ENCODE results near the gene PCDH9.

PCDH9 gene

DNA sequence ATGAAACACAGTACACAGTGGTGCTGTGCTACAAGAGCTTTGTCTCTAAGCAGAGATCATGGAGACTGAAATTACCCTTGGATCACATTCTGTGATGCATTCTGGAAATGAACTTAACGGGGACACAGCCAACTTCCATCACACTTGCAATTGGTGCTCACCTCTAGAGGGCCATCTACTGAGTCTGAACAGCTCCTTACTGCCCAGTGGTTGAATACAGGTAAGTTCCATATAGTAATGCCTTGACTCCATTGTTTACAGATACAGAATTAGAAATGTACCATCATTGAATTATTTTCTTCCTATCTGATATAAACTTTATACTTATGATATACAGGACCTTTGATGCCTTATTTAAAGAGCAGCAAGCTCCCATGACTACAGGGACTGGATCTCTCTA is 686.4 kb downstream of the PCDH9 start:
- DNase-seq (ENCODE audit: low read depth in 3 of 3, low spot score in 1 of 3): no peak

DNA sequence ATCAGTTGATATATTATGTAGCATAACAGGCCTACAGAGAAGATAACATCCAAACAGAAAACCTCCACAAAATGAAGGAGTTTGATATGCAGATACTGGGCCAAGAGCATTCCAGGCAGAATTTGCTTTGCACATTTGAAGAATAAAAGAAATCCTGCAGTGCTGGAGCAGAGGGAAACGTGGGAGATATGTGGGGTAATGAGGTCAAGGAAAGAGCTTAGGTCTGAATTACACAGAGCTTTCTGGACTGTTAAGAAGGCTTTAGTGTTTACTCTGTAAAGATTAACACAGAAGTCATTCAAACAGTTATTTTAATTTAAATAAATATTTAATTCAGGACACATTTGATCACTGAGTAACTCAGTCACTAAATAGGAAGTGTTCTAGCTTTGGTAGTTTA is 692.7 kb downstream of the PCDH9 start:
- DNase-seq (ENCODE audit: low read depth in 3 of 3, low spot score in 1 of 3): no peak

DNA sequence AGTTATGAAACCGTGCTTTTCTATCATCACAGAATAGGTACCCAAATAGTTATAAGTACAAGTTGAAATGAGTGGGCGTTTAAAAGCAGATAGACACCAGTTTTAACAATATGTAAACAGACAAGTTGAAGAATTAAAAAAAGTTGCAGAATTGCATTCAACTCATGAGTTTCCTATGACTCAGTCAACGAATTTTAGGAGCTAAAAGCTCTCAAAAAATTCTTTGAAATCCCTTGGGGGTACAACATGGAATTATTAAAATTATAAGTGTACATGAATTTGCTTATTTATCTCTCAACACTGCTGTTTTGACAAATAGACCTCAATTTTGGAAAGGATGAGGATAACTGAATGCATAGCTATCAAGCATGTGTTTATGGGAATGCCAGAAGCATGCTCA is 693.4 kb downstream of the PCDH9 start:
- no peak for DNase-seq (ENCODE audit: low read depth in 3 of 3, low spot score in 1 of 3)

GRCh38 chr13:66534561-66534960 is 695.6 kb downstream of the PCDH9 start:
- no peak for DNase-seq (ENCODE audit: low read depth in 3 of 3, low spot score in 1 of 3)

DNA sequence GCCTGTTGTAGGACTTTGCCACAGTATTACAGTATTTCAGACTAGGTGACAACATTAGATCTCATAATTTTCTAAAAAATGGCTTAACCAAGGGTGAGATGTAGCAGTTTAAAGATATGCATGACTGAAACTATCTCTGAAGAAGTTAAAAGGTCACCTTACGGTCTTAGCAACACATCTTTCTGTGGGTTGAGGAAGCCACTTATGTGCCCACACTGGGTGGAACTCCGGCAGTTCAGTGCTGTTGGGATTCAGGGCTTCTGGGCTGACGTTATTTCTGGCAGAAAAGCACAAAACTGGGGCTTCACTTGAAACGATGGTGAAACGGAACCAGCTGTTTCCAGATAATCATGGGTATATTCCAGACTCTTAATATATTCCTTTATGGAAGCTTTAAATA is 697.3 kb downstream of the PCDH9 start:
- no peak for DNase-seq (ENCODE audit: low read depth in 3 of 3, low spot score in 1 of 3)

DNA sequence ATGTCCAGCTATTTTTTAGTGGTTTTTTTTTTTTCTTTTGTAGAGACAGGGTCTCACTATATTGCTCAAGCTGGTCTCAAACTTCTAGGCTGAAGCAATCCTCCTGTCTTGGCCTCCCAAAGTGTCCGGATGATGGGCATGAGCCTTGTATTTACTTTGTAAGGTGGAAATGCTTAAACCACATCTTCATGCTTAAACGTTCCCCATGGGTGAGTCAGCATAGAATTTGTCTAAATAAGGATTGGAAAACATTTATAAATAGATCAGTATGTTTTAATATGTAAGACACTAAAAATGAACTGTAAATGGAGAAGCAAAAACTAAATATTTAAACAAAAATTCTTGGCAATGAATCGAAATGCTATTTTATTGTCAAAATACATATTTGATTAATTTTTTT is 698.0 kb downstream of the PCDH9 start:
- DNase-seq (ENCODE audit: low read depth in 3 of 3, low spot score in 1 of 3): no peak

GRCh38 chr13:66530686-66531085 is 699.5 kb downstream of the PCDH9 start:
- DNase-seq (ENCODE audit: low read depth in 3 of 3, low spot score in 1 of 3): no peak

DNA sequence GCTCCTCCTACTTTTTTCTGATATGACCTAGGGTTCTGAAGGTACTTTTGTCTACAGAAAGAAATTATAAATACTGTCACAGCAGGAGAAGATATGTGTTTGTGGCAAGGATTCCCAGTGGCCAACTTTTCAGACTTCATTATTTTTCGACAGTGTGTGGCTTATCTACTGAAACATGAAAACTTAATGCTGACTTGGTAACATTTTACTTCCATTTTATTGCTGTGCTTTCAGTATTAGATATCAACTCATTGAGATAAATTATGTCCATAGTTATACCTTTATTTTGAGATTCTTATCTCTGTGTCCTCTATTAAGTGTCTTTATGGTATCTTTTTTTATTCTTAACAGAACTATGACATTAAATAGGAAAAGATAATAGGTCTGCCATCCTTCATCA is 700.0 kb downstream of the PCDH9 start:
- no peak for DNase-seq (ENCODE audit: low read depth in 3 of 3, low spot score in 1 of 3)

DNA sequence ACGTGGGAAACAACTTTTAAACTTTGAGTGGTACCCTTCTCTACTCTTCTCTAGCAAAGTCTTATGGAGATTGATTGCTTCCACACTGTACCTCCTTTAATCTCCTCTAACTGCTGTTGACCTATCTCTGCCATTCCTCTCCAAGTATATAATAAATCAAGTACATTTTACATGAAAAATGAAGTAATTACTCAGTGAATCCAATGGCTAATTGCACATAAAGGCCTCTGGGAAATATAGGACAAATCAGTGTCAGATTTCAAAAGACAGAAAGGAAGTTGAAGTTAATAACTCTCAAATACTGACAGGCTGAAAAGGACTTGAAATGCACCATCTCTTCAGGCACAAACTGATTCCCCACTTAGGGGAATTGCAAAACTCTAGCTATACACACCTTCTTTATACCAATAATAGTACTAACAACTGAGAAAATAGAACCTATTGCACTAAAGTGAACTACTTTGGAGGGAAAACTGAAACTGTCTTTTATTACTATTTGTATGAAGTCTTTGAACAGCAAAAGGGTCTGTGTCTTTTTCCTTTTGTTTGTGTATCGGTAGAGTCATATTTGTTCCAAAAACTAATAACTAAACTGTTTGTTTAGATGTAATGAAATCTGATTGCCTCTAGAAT is 701.1 kb downstream of the PCDH9 start:
- no peak for DNase-seq (ENCODE audit: low read depth in 3 of 3, low spot score in 1 of 3)

- DNase-seq (ENCODE audit: low read depth in 3 of 3, low spot score in 1 of 3): no peak
Observed at GRCh38 chr13:66528180-66528579, 702.0 kb downstream of the PCDH9 start.

- DNase-seq (ENCODE audit: low read depth in 3 of 3, low spot score in 1 of 3): no peak
Observed at GRCh38 chr13:66520511-66521355, 709.4 kb downstream of the PCDH9 start.

DNA sequence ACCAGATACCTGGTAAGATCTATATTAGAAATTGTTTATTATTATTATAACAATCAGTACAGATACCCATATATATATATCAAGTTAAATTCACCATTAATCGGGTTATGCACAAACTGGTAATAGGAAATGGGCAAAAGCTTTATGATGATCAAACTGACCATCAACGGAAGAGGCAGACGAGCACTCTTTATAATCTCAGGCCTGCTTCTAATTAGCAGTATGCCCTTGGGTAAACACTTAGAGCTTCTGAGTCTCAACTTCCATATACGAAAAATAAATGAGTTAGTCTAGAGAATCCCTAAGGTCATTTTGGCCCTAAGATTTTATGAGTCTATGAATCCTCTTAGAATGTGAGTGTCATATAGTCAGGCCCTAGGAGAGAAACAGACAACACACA is 710.9 kb downstream of the PCDH9 start:
- DNase-seq (ENCODE audit: low read depth in 3 of 3, low spot score in 1 of 3): no peak

GRCh38 chr13:66518068-66518467 is 712.1 kb downstream of the PCDH9 start:
- DNase-seq (ENCODE audit: low read depth in 3 of 3, low spot score in 1 of 3): no peak

DNA sequence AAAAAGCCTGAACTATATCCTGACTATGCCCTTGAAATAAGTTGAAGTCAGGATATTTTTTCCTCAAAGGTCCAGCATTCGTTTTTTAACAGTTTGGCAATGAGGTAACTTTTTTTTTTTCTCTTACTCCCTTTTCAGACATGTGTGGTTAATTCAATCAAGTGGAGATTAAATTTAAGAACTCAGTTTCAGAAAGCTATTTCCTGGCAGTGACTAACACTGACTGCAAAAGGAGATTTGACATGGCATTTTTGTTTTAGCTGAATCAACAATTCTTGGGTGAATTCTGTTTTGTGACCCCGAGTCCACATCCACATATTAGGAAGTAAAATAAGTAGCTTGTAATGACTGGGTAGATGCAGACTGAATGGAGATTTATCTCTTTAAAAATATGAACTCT is 716.4 kb downstream of the PCDH9 start:
- DNase-seq (ENCODE audit: low read depth in 3 of 3, low spot score in 1 of 3): no peak

- no peak for DNase-seq (ENCODE audit: low read depth in 3 of 3, low spot score in 1 of 3)
Observed at GRCh38 chr13:66509175-66509574, 721.0 kb downstream of the PCDH9 start.

DNA sequence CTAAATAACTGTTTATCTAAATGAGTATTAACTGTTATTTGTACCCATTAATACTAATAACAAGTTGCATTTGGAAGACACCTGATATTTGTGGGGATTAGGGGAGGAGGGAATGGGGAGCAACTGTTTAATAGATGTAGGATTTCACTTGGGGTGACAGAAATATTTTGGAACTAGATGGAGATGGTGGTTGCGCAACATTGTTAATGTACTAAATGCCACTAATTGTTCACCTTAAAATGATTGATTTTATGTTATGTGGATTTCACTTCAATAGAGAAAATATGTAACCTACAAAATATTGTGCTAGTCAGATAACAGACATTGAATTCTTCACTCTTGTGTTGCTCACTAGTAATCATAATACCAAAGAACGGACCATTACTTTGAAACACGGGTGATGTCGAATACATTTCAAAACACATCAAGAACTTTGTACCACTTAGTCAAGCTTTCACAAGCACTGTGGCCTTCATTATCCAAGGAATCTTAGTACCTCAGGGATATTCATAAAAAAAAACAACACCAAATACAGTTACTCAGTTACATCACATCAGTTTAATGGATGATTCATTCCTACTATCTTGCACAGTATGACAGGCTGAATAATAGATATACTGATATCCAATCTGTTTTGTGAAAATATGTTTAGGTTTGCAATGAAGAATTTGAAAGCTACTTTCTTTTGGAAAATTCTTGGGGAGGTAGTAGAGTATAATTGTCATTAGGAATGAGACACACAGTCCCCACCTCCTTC is 721.8 kb downstream of the PCDH9 start:
- DNase-seq (ENCODE audit: low read depth in 3 of 3, low spot score in 1 of 3): no peak

DNA sequence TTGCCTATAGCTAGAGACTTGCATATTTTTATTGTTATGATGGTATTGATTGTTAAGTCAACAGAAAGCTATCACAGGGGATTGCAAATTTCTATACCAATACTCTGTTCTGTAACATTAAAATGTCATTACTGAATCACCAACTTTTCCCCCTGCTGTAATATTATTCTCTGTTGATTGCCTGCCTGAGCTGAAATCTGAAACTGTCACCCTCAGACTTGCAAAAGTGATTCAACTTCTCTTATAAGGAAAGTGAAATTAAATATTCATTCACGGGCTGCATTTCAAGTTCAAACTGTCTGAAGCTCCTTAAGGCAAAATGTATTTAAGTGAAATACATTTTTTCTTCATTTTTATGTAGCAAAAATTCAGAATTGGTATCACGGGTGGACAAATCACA is 723.2 kb downstream of the PCDH9 start:
- no peak for DNase-seq (ENCODE audit: low read depth in 3 of 3, low spot score in 1 of 3)

GRCh38 chr13:66506051-66506777 is 723.9 kb downstream of the PCDH9 start:
- no peak for DNase-seq (ENCODE audit: low read depth in 3 of 3, low spot score in 1 of 3)

GRCh38 chr13:66503890-66504289 is 726.2 kb downstream of the PCDH9 start:
- DNase-seq (ENCODE audit: low read depth in 3 of 3, low spot score in 1 of 3): no peak

GRCh38 chr13:66501181-66501580 is 729.0 kb downstream of the PCDH9 start:
- DNase-seq (ENCODE audit: low read depth in 3 of 3, low spot score in 1 of 3): no peak

DNA sequence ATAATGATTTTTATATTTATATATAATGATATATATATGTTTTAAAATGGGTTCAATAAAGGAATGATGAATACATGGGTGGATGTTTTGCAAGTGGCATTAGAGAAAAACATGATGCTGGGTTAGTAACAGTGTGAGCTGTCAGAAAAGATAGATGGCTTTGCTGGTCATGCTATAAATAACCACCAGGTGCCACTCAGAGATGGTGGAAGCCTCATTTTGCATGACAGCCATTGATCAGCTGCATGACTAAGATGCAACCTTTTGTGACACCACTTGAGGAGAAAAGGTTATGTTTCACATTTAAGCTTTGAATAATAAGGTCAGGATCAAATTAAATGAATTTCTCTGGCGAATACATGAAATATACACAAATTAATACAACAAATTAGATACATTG is 737.7 kb downstream of the PCDH9 start:
- DNase-seq (ENCODE audit: low read depth in 3 of 3, low spot score in 1 of 3): no peak

Data from stimulated activated CD4-positive, alpha-beta T cell treated with anti-CD3 and anti-CD28 coated beads, TNF-alpha, amount 100 ng/mL, for 1 hour (primary cell).